GM19455 (cell line): ENCODE measurements around the gene STIM1.

ENCODE experiments used
- ATAC-seq: cut with Tn5 transposase; IDR thresholded peaks from one replicate; pipeline ENCODE4 v1.9.1; 2021; ENCODE audit not compliant: unreplicated experiment

Gene STIM1

DNA sequence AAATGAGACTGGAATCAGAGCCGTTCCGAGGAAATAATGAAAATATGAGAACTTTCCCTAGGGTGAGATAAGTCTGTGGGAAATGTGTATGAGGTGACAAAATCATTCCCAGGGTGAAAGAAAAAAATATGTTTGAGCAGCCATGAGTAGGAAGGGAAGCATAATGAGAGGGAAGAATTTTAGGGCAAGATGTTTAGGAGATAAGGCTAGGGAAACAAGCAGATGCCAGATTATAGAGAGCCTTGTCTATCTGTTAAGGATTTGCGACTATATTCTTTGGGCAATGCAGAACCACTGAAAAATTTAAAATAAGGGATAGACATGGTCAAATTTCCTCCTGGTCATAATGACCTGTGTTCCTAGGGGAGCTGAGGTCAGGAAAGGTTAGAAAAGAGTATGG, 54.4 kb downstream of the STIM1 start:
- ATAC-seq, result no peak

DNA sequence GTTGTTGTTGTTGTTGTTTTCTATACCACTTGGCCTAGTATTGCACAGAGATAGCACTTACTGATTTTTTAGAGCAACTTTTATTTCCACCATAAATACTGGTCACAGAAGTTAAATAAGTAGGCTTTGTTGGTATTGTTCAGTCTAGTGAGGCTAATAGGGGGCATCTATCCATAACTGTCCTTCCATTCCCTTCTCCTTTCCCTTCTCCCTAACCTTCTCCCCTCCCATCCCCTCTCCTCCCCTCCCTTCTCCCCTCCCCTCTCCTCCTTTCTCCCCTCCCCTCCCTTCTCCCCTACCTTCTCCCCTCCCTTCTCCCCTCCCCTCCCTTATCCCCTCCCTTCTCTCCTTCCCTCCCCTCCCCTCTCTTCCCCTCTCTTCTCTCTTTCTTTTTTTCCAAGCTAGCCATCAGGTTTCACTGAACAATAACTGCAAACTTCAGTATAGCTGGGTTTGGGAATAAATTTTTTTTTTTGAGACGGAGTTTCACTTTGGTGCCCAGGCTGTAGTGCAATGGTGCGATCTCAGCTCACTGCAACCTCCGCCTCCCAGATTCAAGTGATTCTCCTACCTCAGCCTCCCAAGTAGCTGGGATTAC, 56.5 kb downstream of the STIM1 start:
- no peak for ATAC-seq

DNA sequence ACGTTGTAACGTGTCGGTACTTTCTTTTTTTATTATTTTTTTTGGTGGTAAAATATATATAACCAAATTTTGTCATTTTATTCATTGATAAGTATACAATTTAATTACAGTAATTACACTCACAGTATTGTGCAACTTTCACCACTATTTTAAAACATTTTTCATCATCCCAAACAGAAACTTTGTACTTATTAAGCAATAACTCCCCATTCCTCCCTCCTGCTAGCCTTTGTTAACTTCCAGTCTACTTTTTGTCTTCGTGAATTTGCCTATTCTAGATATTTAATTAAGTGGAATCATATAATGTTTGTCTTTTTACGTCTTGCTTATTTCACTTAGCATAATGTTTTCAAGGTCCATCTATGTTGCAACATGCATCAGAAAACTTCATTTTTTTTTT, 58.5 kb downstream of the STIM1 start:
- no peak for ATAC-seq

DNA sequence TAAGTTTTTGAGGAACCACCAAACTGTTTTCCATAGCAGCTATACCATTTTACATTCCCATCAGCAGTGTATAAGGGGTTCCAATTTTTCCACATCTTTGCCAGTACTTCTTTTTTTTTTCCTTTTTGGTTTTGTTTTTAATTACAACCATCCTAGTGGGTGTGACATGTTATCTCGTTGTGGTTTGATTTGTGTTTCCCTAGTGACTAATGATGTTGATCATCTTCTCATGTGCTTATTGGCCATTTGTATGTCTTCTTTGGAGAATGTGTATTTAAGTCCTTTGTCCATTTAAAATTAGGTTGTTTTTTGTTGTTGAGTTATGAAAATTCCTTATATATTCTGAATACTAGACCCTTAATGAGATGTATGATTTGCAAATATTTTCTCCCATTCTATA, 59.3 kb downstream of the STIM1 start:
- no peak for ATAC-seq

DNA sequence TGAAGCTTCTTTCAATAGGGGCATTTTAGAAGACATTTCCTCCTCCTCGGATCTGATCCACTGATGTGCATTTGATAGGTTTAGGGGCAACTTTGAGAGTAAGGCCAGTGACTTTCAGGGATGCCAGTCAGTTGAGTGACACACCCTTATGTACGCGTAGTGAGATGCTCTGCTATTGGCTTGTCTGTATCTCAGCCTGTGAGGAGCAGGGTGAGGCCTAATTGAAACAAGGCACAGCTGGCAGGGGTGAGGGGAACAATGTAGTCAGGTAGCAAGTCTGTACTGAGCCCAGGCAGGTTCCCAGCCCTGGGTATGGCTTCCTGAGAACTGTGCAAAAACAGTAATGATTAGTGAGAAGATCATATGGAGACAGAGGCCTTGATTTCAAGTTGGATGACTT, 61.5 kb downstream of the STIM1 start:
- no peak for ATAC-seq

DNA sequence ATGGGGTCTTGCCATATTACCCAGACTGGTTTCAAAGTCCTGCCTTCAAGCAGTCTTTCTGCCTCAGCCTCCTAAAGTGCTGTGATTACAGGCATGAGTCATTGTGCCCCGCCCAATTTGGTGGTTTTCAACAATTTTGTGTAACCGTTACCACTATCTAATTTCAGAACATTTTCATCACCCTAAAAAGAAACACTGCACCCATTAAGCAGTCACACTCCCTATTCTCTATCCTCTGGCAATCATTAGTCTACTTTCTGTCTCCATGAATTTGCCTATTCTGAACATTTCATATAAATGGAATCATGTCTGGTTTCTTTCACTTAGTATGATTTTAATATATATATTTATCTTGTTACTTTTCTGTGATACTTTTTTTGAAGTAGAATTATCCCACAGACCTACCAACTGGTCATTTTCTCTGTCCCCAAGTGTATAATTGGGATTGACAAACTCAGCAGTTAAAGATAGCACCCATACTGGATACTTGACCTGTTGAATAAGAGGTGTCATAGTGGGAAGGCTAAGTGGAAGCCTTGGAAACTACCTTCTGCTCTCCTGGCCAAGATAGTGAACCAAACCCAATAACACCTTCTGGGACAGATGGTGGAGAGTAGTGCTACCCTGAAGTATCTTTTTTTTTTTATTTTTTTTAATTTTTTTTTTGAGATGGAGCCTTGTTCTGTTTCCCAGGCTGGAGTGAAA, 64.8 kb downstream of the STIM1 start:
- ATAC-seq, result peak; percentile 60

DNA sequence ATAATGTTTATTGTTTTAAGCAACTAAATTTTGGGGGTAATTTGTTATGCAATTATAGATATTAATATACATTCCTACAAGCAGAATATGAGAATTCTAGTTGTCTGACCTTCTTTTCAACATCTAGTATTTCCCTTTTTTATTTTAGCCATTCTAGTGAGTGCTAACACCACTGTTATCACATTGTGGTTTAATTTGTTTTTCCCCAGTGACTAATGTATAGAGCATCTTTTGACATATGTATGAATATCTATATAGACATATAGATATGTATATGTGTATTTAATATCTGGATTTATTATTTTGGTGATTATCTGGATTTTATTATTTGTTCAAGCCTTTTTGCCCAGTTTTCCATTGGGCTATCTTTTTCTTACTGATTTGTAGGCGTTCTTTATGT, 66.6 kb downstream of the STIM1 start:
- ATAC-seq, result no peak

DNA sequence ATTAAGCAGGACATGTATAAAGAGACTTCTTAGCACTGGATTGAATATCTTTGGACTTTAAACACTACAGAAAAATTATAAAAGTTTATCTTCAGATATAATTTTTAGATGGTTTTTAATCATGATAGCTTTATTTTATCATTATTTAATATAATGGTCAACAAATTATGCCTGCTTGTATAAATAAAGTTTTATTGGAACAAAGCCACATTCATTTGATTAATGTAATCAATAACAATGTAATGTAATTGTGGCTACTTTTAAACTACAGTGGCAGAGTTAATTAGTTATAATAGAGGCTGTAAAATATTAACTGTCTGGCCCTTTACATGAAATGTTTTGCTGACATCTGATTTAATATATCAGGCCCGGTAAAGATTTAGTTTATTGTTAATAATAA, 70.0 kb downstream of the STIM1 start:
- ATAC-seq, result no peak

DNA sequence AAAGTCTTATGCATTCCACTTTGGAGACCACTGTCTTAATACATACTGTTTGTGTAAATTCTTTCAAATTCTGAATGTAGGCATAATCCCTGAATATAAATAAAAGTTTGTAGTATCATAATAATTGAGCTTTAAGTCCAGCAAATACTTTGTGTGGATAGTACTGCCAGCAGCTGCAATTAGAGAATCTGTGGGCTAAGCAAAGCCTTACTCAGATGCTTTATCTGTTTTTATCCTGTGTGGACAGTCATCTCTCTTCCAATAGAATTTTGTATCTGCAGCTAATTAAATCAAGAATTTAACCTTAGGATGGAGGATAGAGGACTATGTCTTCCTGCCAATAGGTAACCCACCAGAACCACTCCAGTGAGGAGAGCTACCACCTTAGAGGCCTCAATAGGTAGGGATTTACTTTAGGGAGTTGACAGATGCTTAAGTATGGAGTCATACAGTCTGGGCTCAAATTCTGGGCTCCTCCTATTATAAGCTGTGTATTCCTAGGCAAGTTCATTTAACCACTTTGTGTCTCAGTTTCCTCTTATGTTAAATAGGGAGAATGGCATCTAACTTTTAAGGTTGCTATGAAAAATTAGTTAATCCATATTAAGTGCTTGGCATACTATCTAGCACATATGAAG, 71.1 kb downstream of the STIM1 start:
- no peak for ATAC-seq

DNA sequence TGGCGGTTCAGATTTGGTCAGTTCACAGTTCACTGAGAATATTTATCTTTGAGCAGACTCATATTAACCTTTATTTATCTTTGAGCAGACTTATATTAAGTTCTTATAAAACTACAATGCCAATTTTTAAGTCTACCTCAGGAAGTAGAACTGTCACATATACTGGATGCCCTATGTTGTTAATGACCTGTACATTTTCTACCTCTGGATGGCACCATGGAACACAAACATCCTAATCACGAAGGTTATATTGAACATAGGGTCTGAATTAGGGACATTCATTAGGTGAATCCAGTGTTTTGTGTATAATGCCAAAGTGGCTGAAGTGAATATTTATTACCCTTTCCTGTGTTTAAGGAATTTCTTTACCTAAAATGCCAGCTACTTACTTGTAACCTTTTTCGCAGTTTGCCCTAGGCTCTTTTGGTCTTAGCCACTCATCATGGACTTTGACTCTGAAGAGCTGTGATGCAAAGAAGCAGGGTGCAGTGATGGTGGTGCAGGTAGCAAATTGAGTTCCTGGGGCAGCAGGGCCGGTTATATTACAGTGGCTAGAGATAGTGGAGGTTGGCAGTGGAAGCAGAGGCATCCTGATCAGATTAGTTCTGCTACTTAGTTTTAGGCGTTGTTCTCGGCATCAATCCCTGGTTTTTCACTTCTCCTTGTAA, 71.8 kb downstream of the STIM1 start:
- no peak for ATAC-seq

DNA sequence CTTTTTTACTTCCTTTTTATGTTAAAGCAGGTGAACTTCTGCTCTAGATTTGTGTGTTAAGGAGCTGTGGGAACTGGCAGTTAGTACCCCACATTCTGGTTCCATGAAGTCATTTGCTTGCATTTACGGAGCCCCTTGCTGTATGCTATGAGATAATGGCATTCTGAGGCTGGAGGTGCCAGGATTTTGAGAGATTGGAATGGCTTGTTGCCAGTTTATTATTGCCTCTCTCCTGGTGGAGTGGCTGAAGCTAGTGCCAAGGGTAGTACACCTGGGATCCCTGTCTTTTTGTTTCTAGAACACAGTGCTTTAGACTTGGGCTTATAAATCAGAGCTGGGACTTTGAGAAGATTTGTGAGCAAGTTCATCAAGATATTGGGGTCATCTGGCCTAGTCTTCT, 73.8 kb downstream of the STIM1 start:
- ATAC-seq, result no peak

DNA sequence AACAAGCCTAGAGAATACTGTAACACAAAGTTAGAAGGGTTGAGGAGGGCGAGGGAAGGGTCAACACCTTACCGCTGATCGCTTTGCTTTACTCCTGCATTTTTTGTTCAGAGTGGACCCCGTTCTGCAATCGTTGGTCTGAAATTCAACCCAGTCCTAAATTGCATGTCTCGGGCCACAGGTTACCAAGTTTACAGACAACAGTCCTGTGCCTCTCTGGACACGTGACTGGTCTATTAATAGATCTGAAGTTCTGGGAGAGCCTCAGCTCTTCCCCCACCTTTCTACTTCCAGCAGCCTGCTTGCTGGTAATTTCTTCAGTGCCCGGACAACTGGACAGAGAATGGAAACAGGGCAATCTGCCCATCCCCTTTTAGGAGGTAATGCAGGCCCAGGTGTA, 74.2 kb downstream of the STIM1 start:
- ATAC-seq, result no peak

DNA sequence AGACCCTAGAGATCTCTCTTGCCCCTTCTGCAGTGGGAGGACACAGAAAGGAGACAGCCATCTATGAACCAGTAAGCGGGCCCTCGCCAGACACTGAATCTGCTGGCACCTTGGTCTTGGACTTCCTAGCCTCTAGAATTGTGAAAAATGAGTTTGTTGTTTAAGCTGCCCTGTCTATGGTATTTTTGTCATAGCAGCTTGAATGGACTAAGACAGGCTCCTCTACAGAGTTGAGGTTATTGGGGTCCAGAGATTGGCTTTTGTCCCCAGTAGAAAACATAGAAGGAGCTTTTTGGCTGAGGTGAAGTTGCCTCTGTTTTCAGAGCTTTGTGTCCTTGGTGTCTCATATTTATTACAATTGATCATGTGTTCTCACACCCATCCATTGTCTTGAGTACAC, 77.2 kb downstream of the STIM1 start:
- no peak for ATAC-seq

DNA sequence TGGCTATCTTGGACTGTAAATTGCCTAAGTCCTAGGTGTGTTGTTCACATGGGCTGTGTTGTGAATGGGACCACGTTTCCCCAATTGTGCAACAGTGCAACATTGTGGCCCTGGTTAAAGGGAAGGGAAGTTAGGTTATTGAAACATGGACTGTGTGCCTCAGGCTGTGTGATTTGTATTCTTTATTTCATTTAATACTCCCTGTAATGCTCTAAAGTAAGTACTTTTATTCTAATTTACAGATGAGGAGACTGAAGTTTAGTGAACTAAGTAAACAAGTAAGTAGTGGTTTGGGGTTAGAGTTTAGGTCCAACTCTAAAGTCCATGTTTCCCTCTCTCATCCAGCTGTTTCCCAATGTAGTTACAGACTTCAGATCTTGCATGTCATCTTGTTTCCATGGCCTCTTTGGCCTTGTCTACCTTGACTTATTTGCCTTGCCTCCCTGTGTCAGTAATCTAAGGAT, 77.7 kb downstream of the STIM1 start:
- ATAC-seq, result no peak

DNA sequence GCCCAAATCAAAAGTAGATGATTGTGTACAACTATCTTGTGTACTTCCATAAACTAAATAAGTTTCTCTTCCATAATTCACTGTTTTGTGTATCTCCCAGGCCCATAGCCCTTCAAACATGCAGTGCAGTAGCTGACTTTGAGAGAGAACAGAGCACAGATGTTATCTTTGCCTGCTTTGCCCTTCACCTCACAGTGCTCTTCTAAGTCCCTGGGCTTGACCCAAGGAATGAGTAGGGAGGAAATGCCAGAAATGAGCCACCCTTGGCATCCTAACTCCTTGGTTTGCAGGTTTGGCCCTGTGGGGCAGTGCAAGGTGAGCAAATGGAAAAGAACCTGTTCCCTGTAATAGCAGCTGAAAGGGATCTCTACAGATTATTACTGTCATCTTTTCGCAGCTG, 79.2 kb downstream of the STIM1 start:
- no peak for ATAC-seq

DNA sequence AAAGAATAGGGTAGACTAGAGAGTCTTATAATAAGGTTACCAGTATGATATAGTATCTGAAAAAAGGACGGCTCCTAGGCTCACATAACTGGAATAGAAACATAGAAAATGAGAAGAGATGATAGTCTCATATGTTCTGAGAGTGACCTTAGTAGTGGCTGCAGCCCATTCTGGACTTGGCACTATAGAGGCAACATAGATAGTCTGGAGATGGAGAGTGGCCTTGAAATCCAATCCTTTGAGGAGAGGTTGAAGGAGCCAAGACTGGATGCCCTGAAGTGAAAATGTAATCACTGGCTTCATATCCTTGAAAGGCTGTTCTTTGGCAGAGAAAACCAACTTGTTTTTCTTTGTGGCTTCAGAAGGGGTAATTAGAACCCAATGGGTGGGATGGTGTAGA, 81.1 kb downstream of the STIM1 start:
- no peak for ATAC-seq

DNA sequence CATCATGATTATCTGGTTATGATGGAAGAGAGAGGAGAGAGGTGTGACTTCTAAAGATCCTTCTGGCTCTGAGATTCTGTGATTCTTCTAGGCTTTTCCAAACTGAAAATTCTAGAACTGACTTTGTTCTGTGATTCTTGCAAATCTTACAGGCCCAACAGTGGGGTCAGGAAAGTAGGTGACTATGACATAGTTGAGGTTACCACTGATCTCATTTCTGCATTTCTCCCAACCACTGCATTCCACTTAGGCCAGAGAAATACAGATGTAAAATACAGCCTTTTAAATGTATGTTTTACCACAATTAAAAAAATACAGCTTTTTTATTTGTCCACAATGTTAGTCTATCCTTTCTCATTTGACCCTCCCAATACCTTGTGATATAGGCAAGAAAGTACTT, 83.7 kb downstream of the STIM1 start:
- no peak for ATAC-seq

DNA sequence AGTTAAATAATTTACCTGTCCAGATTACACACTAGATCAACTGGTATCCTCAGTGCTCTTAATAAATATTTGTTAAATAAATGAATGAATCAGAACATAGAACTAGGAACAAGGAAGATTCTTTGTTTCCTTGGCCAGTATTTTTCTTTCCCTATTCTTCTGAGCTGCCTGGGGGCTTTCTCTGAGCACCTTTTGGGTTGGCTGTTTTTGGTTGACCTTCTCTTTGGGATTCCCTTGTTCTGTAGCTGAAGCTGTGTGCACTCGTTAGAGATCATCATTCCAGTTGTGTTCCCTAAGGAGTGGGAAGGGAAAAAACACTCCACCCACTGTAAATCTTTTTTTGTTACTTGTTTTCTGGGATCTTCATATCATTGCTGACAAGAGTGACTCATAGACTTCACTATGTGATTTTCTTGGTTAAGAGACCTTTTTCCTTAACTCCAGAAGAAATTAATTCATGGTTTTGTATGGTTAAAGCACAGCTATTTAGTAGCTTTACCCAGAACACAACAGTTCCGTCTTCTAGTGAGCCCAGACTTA, 84.3 kb downstream of the STIM1 start:
- ATAC-seq, result no peak

DNA sequence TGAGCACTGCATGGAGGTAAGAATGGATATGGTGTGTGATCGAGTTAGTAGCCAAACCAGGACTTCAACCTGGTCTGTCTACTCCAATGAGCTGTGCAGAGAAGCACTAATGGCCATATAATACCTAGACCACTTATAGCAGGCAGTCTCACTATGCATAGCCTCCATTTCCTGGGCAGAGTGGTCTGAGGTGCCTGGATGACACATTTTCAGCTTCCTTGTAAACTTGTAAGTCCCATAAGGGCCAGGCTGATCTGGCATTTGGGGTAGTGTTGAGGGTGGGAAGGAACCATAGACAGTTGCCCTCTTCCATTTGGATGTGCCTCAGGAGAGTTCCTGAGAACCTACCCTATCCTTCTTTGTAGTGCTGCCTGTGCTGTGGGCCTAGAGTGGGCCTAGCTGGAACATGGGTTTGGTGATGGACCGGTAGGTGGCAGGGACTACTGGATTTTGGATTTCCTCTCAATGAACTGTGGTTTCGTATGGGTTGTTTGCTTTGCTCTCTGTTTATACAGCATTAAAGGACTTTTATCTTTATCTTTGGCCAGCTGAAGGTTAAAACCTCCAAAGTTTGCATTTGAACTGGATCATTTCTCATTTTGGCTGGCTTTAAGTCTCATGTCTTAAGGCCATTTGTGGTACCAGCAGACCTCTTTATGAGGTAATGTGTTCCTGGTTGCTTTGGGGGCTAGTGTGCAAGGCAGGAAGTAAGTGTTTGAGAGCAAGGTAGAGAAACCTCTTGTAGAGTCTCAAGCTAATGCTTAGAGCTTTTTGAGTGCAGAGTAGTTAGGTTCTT, 86.9 kb downstream of the STIM1 start:
- ATAC-seq, result no peak

DNA sequence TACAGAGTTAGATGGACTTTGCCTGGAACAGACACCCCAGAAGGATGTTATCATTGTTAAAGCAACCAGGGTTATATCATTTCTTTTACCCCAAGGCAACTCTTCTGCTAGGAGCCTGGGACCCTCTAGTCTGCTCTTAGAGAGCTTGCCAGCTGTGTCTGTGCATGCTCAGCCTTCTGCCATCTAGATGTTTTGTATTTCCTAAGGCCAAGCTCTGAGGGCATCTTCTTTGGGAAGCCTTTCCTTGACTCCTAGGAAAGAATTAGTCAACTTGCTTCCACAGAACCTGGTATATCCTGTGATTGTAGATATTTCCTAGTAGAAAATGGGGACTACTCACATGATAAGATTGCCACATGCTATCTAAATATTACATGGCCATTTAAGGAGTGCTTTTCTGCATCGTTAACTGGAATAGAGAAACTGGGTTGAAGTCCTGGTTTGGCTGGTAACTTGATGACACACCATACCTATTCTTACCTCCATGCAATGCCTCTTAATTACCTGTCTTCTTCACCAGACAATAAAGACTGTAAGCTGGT, 87.6 kb downstream of the STIM1 start:
- ATAC-seq, result no peak

DNA sequence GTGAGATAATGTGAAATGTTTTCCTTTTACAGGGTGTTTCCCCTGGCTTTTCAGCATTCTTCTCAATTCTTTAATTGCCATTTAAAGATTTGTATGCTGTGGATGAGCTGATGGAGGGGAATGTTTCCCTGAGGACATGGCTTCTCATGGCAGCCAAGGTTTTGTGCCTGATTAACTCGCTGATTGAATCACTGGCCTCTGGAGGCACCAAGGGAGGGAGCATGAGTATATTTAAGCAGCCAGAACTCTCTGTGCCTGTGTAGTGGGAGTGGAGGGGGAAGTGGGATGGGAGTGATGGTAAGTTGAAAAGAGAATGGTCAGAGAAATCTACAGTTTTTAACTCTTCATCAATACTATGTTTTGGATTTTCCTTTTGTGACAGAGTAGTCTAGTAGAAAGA, 88.7 kb downstream of the STIM1 start:
- no peak for ATAC-seq
